AG09309 (cell line): ENCODE data around the gene RABGAP1L.
A peak's percentile ranks its signal among the peaks of the same experiment; 100 is the strongest.

Source experiments
- DNase-seq: peaks from one replicate; pipeline ENCODE4 v3.0.0-alpha.2; 2010; ENCODE audit warnings: low read depth
- H3K4me3 ChIP-seq: 2 replicates; pipeline ENCODE4 v1.5.1; 2011; ENCODE audit warnings: mild to moderate bottlenecking, low read depth, low read length, moderate library complexity; ENCODE audit not compliant: control insufficient read depth
- CTCF ChIP-seq: IDR thresholded peaks from 2 replicates; pipeline ENCODE4 v1.5.1; 2011; ENCODE audit warnings: mild to moderate bottlenecking, low read depth, low read length, inconsistent platforms; ENCODE audit not compliant: insufficient read depth, control insufficient read depth; ENCODE audit errors: missing control alignments

Gene RABGAP1L

GRCh38 chr1:174967845-174968705 is 808.8 kb downstream of the RABGAP1L start:
- no peak overlapping the region for H3K4me3 ChIP-seq
- TF ChIP-seq CTCF, result no peak
- no peak for DNase-seq

GRCh38 chr1:174968750-174969244 is 809.5 kb downstream of the RABGAP1L start:
- no peak overlapping the region for H3K4me3 ChIP-seq
- peak; percentile 37 for DNase-seq
- no peak for TF ChIP-seq CTCF

GRCh38 chr1:174969977-174970376 is 810.7 kb downstream of the RABGAP1L start:
- no peak for DNase-seq

GRCh38 chr1:174971466-174971865 is 812.1 kb downstream of the RABGAP1L start:
- no peak for TF ChIP-seq CTCF
- DNase-seq, result no peak
- H3K4me3 ChIP-seq, result no peak overlapping the region

More at GRCh38 chr1:174969977-174970376, 810.7 kb downstream of the RABGAP1L start:
- no peak for TF ChIP-seq CTCF
- no peak overlapping the region for H3K4me3 ChIP-seq

- no peak for TF ChIP-seq CTCF
- DNase-seq, result no peak
- H3K4me3 ChIP-seq, result no peak overlapping the region
These were observed 812.6 kb downstream of the RABGAP1L start for GRCh38 chr1:174971902-174972301.

- DNase-seq, result no peak
- no peak overlapping the region for H3K4me3 ChIP-seq
These were observed 815.4 kb downstream of the RABGAP1L start for GRCh38 chr1:174974711-174975119.

More at GRCh38 chr1:174974711-174975119, 815.4 kb downstream of the RABGAP1L start:
- TF ChIP-seq CTCF, result no peak
